NCI-H1436 treated with DMSO at 0.1 percent for 48 hours (cell line): ENCODE measurements around the gene GBX2.
"Not testable (repeated sequence)": the region's sequence is repeated elsewhere in the genome, so short reads cannot be mapped to it uniquely, and the experiment has no call there.

Experiments used
- DNase-seq: peaks from one replicate; lab custom pipeline; 2025; lab: John Stamatoyannopoulos, UW

GBX2 gene

GRCh38 chr2:236156095-236156859 lies 11.9 kb downstream of the GBX2 start:
- DNase-seq = no peak

GRCh38 chr2:236155406-236155805 lies 12.8 kb downstream of the GBX2 start:
- no peak for DNase-seq

- DNase-seq = no peak
These were observed 21.8 kb downstream of the GBX2 start for GRCh38 chr2:236146436-236146835.

GRCh38 chr2:236143811-236144210 lies 24.4 kb downstream of the GBX2 start:
- DNase-seq = no peak

GRCh38 chr2:236141616-236142015 lies 26.6 kb downstream of the GBX2 start:
- DNase-seq = not testable (repeated sequence)

- DNase-seq = no peak
These were observed 31.1 kb downstream of the GBX2 start for GRCh38 chr2:236137066-236137465.

- no peak for DNase-seq
These were observed 31.6 kb downstream of the GBX2 start for GRCh38 chr2:236136538-236136937.

- DNase-seq = no peak
These were observed 34.7 kb downstream of the GBX2 start for GRCh38 chr2:236133410-236134012.

- no peak for DNase-seq
These were observed 37.0 kb downstream of the GBX2 start for GRCh38 chr2:236131073-236131692.

GRCh38 chr2:236130349-236130998 lies 37.7 kb downstream of the GBX2 start:
- no peak for DNase-seq

GRCh38 chr2:236129935-236130334 lies 38.3 kb downstream of the GBX2 start:
- DNase-seq = no peak

GRCh38 chr2:236128321-236128720 lies 39.9 kb downstream of the GBX2 start:
- DNase-seq = no peak

- no peak for DNase-seq
These were observed 41.2 kb downstream of the GBX2 start for GRCh38 chr2:236127010-236127409.

- DNase-seq = no peak
These were observed 42.6 kb downstream of the GBX2 start for GRCh38 chr2:236125541-236125940.

GRCh38 chr2:236124182-236124893 lies 43.8 kb downstream of the GBX2 start:
- DNase-seq = no peak

GRCh38 chr2:236123716-236124115 lies 44.5 kb downstream of the GBX2 start:
- DNase-seq = no peak

- DNase-seq = no peak
These were observed 46.0 kb downstream of the GBX2 start for GRCh38 chr2:236122236-236122635.

- no peak for DNase-seq
These were observed 46.6 kb downstream of the GBX2 start for GRCh38 chr2:236121546-236121945.

GRCh38 chr2:236120829-236121228 lies 47.4 kb downstream of the GBX2 start:
- DNase-seq = no peak

- no peak for DNase-seq
These were observed 48.0 kb downstream of the GBX2 start for GRCh38 chr2:236120141-236120601.

GRCh38 chr2:236119476-236119875 lies 48.7 kb downstream of the GBX2 start:
- DNase-seq = no peak

GRCh38 chr2:236119003-236119402 lies 49.2 kb downstream of the GBX2 start:
- DNase-seq = no peak
